CD4-positive, CD25-positive, alpha-beta regulatory T cell (primary cell): ENCODE data around the gene UMPS. TPM values are rescaled to one million over a fixed set of nuclear protein-coding genes. Genes with fewer than 3 reads are reported as not detected.

Experiments used
- ATAC-seq, 2 donors: fragments of 150-1000 bp; cut with Tn5 transposase; one replicate each; pipeline ENCODE4 v1.10.0; 2021; ENCODE audit warnings: low read depth in 2 of 2, moderate number of reproducible peaks in 2 of 2, moderate library complexity in 1 of 2
- DNase-seq, 3 donors: peaks; one replicate each; pipeline versions ENCODE4 v3.0.0 to v3.0.0-alpha.2; 2012 to 2022; ENCODE audit warnings: mixed read lengths in 1 of 3
- H3K27ac ChIP-seq: one replicate; pipeline ENCODE4 v1.7.0; 2013; ENCODE audit warnings: mild to moderate bottlenecking, low read length; ENCODE audit not compliant: insufficient read depth, poor library complexity, severe bottlenecking
- H3K27me3 ChIP-seq: one replicate; pipeline ENCODE4 v1.7.0; 2013; ENCODE audit warnings: low read length; ENCODE audit not compliant: control insufficient read depth, insufficient read depth
- H3K36me3 ChIP-seq: one replicate; pipeline ENCODE4 v1.7.0; 2013; ENCODE audit warnings: mild to moderate bottlenecking, low read length, moderate library complexity; ENCODE audit not compliant: control insufficient read depth, insufficient read depth
- H3K4me1 ChIP-seq: 2 replicates; pipeline ENCODE4 v1.7.0; 2013; ENCODE audit warnings: mild to moderate bottlenecking, low read length; ENCODE audit not compliant: insufficient read depth, control insufficient read depth, poor library complexity, severe bottlenecking
- H3K4me3 ChIP-seq: one replicate; pipeline ENCODE4 v1.7.0; 2013; ENCODE audit warnings: low read depth, mild to moderate bottlenecking, low read length, moderate library complexity
- H3K9me3 ChIP-seq, 2 experiments: 1 replicate in 1 of 2; 2 replicates in 1 of 2; pipeline ENCODE4 v1.7.0; 2013; ENCODE audit warnings: low read length in 2 of 2, mild to moderate bottlenecking in 1 of 2, moderate library complexity in 1 of 2; ENCODE audit not compliant: control insufficient read depth in 2 of 2
- H3K27ac Mint-ChIP-seq, 3 donors: one replicate each; pipeline ENCODE4 v1.8.0; 2020 to 2022; ENCODE audit warnings: mild to moderate bottlenecking in 3 of 3, mixed read lengths in 3 of 3, moderate library complexity in 2 of 3
- H3K27me3 Mint-ChIP-seq: one replicate; pipeline ENCODE4 v1.8.0; 2022; ENCODE audit warnings: mild to moderate bottlenecking, mixed read lengths
- H3K36me3 Mint-ChIP-seq: one replicate; pipeline ENCODE4 v1.8.0; 2020; ENCODE audit warnings: mixed read lengths
- H3K4me1 Mint-ChIP-seq, 4 donors: one replicate each; pipeline ENCODE4 v1.8.0; 2020 to 2022; ENCODE audit warnings: mixed read lengths in 4 of 4, mild to moderate bottlenecking in 1 of 4
- H3K4me3 Mint-ChIP-seq, 4 donors: one replicate each; pipeline ENCODE4 v1.8.0; 2020 to 2022; ENCODE audit warnings: mild to moderate bottlenecking in 4 of 4, mixed read lengths in 4 of 4, moderate library complexity in 3 of 4
- H3K9me3 Mint-ChIP-seq, 7 donors: one replicate each; pipeline ENCODE4 v1.8.0; 2020 to 2022; ENCODE audit warnings: mixed read lengths in 7 of 7, mild to moderate bottlenecking in 3 of 7, moderate library complexity in 2 of 7
- polyA plus RNA-seq, 4 donors: library from polyadenylated mRNA; unstranded; fragments of 300-500 nt; fragmentation: Illumina TruSeq; gene quantifications; one replicate each; pipeline ENCODE4 v1.2.3, GENCODE V29; 2021
- total RNA-seq: library from RNA; stranded (reverse); gene quantifications from one replicate; pipeline ENCODE4 v1.2.3, GENCODE V29; 2022

The UMPS gene
- total and polyA plus RNA-seq, 5 donors from 2014 or later, result 11.7 to 36.1 (median 23.3) TPM

- H3K27ac Mint-ChIP-seq, result no peak overlapping the region
These were observed 22.6 kb upstream of the UMPS start for GRCh38 chr3:124707656-124708062.

DNA sequence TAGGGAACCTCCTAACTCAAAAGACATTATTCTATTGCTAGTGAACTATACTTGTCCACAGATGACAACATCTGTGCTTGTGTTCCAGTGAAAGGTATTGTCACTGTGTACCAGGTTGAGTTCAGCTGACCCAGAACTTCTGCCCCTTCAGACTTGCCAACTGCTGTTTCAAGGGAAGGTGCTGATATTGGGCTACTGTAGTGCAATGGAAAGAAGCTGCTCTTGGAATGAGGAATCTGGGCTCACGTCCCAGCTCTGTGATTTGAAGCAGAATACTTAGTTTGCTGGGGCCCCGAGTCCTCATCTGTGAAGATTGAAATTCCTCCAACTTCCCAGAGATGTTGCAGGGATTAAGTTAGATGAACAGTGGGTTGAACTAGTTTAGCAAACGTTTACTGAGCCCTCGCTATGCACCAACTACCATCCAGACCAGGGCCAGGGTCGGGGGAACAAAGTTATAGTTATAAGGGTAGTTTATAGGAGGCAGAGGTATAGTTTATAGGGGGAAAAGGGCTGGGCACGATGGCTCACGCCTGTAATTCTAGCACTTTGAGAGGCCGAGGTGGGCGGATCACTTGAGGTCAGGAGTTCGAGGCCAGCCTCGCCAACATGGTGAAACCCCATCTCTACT, 15.9 kb upstream of the UMPS start:
- Histone ChIP-seq H3K4me3 (no peak overlapping the region), H3K9me3 (no peaks in the 10 kb centered on the region), H3K27ac (no peak overlapping the region), H3K27me3 (peaks cover 4% of the 10 kb centered on the region), H3K4me1 (no peaks in the 10 kb centered on the region), H3K36me3 (no peaks in the 10 kb centered on the region)
- no peak overlapping the region for H3K27ac Mint-ChIP-seq
- H3K4me3 Mint-ChIP-seq, result no peak overlapping the region
- peaks cover 20% of the 10 kb centered on the region for H3K27me3 Mint-ChIP-seq
- no peak for ATAC-seq
- peaks cover 15% of the 10 kb centered on the region for H3K36me3 Mint-ChIP-seq
- DNase-seq, result no peak
- H3K9me3 Mint-ChIP-seq, result peaks cover 0 to 1% (median 0%) of the 10 kb centered on the region in 7 donors
- no peaks in the 10 kb centered on the region for H3K4me1 Mint-ChIP-seq

More at GRCh38 chr3:124707656-124708062, 22.6 kb upstream of the UMPS start:
- no peak for DNase-seq
- H3K9me3 ChIP-seq, result no peaks in the 10 kb centered on the region
- no peak for ATAC-seq
- no peaks in the 10 kb centered on the region for H3K4me1 ChIP-seq
- H3K9me3 Mint-ChIP-seq, result peaks cover 0 to 5% (median 0%) of the 10 kb centered on the region in 7 donors
- H3K36me3 Mint-ChIP-seq, result peaks cover 16% of the 10 kb centered on the region
- no peaks in the 10 kb centered on the region for H3K4me1 Mint-ChIP-seq
- no peaks in the 10 kb centered on the region for H3K36me3 ChIP-seq
- H3K27me3 ChIP-seq, result peaks cover 15% of the 10 kb centered on the region
- H3K4me3 Mint-ChIP-seq, result no peak overlapping the region
- H3K27me3 Mint-ChIP-seq, result peaks cover 26% of the 10 kb centered on the region
- H3K4me3 ChIP-seq, result no peak overlapping the region
- no peak overlapping the region for H3K27ac ChIP-seq

- H3K9me3 Mint-ChIP-seq, result no peaks in the 10 kb centered on the region
- peaks cover 47% of the 10 kb centered on the region for H3K27me3 Mint-ChIP-seq
- no peaks in the 10 kb centered on the region for H3K36me3 ChIP-seq
These were observed 7.7 kb upstream of the UMPS start for GRCh38 chr3:124722589-124722988.

DNA sequence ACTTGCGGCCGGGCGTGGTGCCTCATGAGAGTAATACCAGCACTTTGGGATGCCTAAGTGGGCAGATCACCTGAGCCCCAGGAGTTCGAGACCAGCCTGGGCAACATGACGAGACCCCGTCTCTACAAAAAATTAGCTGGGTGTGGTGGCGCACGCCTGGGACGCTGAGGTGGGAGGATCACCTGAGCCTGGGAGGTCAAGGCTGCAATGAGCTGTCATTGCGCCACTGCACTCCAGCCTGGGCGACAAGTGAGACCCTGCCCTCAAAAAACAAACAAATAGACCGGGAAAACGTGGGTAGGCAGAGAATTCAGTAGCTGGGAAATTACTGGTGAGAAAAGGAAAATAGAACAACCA, 667 bp downstream of the UMPS start:
- H3K4me1 Mint-ChIP-seq, result peaks cover 23 to 49% (median 35%) of the 10 kb centered on the region in 4 donors

More at GRCh38 chr3:124722589-124722988, 7.7 kb upstream of the UMPS start:
- no peaks in the 10 kb centered on the region for H3K4me1 Mint-ChIP-seq
- H3K4me3 Mint-ChIP-seq, result no peak overlapping the region
- no peaks in the 10 kb centered on the region for H3K4me1 ChIP-seq
- H3K27ac ChIP-seq, result no peak overlapping the region
- peaks cover 14% of the 10 kb centered on the region for H3K36me3 Mint-ChIP-seq
- H3K4me3 ChIP-seq, result no peak overlapping the region
- H3K9me3 ChIP-seq, result no peaks in the 10 kb centered on the region
- ATAC-seq (no peak), DNase-seq (no peak)
- peaks cover 29% of the 10 kb centered on the region for H3K27me3 ChIP-seq
- H3K27ac Mint-ChIP-seq, result no peak overlapping the region

GRCh38 chr3:124731760-124732159, 1.5 kb downstream of the UMPS start:
- Histone ChIP-seq H3K4me3 (no peak overlapping the region), H3K27me3 (peaks cover 5% of the 10 kb centered on the region), H3K9me3 (peaks cover 0 to 1% of the 10 kb centered on the region in 2 experiments), H3K27ac (no peak overlapping the region), H3K36me3 (peaks cover 6% of the 10 kb centered on the region), H3K4me1 (peaks cover 27% of the 10 kb centered on the region)
- peak overlapping the region; percentile 84 to 99 (median 98) for H3K4me3 Mint-ChIP-seq
- peaks cover 18% of the 10 kb centered on the region for H3K27me3 Mint-ChIP-seq
- DNase-seq, result no peak
- H3K27ac Mint-ChIP-seq, result no peak overlapping the region
- peaks cover 0 to 2% (median 0%) of the 10 kb centered on the region in 7 donors for H3K9me3 Mint-ChIP-seq
- H3K36me3 Mint-ChIP-seq, result peaks cover 12% of the 10 kb centered on the region
- ATAC-seq, result no peak
- peaks cover 23 to 49% (median 35%) of the 10 kb centered on the region in 4 donors for H3K4me1 Mint-ChIP-seq

More for the DNA sequence above, 667 bp downstream of the UMPS start:
- Histone ChIP-seq H3K27me3 (peaks cover 10% of the 10 kb centered on the region), H3K9me3 (peaks cover 0 to 1% of the 10 kb centered on the region in 2 experiments), H3K4me3 (peak overlapping the region; percentile 94), H3K36me3 (peaks cover 1% of the 10 kb centered on the region), H3K27ac (peak overlapping the region; percentile 81), H3K4me1 (peaks cover 27% of the 10 kb centered on the region)
- H3K4me3 Mint-ChIP-seq, result peak overlapping the region; percentile 97 to 99 (median 98)
- peaks cover 12% of the 10 kb centered on the region for H3K36me3 Mint-ChIP-seq
- ATAC-seq, result no peak
- no peak for DNase-seq
- H3K27me3 Mint-ChIP-seq, result peaks cover 26% of the 10 kb centered on the region
- peak overlapping the region; percentile 97 to 99 (median 99) for H3K27ac Mint-ChIP-seq
- H3K9me3 Mint-ChIP-seq, result peaks cover 0 to 2% (median 0%) of the 10 kb centered on the region in 7 donors

DNA sequence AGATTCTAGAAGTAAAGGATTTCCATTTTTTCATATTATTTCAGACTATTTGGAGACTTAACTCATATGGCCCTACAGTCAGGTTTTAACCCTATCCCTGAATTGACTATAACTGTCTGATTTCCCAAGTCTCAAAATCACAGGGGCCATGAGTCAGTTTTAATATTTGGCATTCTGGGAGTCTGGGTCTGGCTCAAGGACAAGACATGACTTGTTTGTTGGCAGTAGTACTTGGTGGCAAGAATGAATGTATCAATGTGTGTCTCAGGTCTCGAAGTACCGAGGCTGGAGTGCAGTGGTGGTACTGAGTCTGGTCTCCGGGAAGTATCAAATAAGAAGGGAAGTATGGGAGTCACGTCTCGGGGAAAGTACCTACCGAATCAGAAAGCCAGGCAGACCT, 10.8 kb downstream of the UMPS start:
- DNase-seq, result no peak
- Mint-ChIP-seq H3K4me3 (no peak overlapping the region), H3K36me3 (peaks cover 38% of the 10 kb centered on the region), H3K9me3 (no peaks in the 10 kb centered on the region), H3K4me1 (peaks cover 13 to 21% (median 14%) of the 10 kb centered on the region in 4 donors), H3K27ac (peak overlapping the region in 2 of 3 donors; percentile 33 to 66), H3K27me3 (peaks cover 4% of the 10 kb centered on the region)
- ATAC-seq, result no peak
- Histone ChIP-seq H3K36me3 (peaks cover 69% of the 10 kb centered on the region), H3K4me3 (no peak overlapping the region), H3K9me3 (no peaks in the 10 kb centered on the region), H3K27ac (no peak overlapping the region), H3K27me3 (no peaks in the 10 kb centered on the region), H3K4me1 (no peaks in the 10 kb centered on the region)

DNA sequence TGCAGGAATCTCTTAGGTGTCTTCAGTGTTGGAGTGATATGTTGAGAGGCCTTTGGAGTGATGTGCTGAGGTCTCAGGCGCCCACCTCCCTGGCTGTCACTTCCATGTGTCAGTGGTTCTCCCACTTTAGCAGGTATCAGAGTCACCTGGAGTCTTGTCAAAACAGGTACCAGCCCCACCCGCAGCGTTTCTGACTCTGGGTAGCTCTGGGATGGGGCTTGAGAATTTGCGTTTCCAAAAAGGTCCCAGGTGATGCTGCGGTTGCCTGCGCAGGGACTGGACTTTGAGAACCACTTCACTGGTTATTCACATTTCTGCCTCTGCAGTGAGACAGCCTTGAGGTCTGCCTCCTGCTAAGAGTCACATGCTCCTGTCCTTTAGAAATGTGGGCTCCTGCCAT, 15.5 kb downstream of the UMPS start:
- Histone ChIP-seq H3K36me3 (peaks cover 48% of the 10 kb centered on the region), H3K27ac (no peak overlapping the region), H3K9me3 (no peaks in the 10 kb centered on the region), H3K4me3 (no peak overlapping the region), H3K27me3 (no peaks in the 10 kb centered on the region), H3K4me1 (no peaks in the 10 kb centered on the region)
- H3K36me3 Mint-ChIP-seq, result peaks cover 15% of the 10 kb centered on the region
- ATAC-seq (no peak), DNase-seq (no peak)
- H3K27ac Mint-ChIP-seq, result peak overlapping the region in 1 of 3 donors; percentile 44
- H3K4me3 Mint-ChIP-seq, result no peak overlapping the region
- H3K4me1 Mint-ChIP-seq, result peaks cover 0 to 4% (median 0%) of the 10 kb centered on the region in 4 donors
- no peaks in the 10 kb centered on the region for H3K9me3 Mint-ChIP-seq
- peaks cover 4% of the 10 kb centered on the region for H3K27me3 Mint-ChIP-seq
